Measurements from ENCODE around the gene ANKMY1.

GRCh38 chr2:240554767-240555493, 2.9 kb downstream of the ANKMY1 start:
- TF ChIP-seq SUZ12 (IDR thresholded peaks at IDR 0.05; ENCODE audit: extremely low read depth, insufficient read depth, insufficient read length), result no peak
- no peak for TF ChIP-seq ZNF274 (IDR thresholded peaks at IDR 0.05; ENCODE audit: low read depth, low read length)

All from NT2/D1 (cell line).